ENCODE results near the gene QSOX1. TPM values are rescaled to one million over a fixed set of nuclear protein-coding genes. Genes with fewer than 3 reads are reported as not detected.

QSOX1 gene
- total RNA-seq, 2 experiments from 2014 or later = 18.3 to 31.6 TPM

GRCh38 chr1:180230416-180230790 lies 75.7 kb downstream of the QSOX1 start:
- no peak for DNase-seq
- peaks cover 24% of the 10 kb centered on the region for H3K4me1 Mint-ChIP-seq
- POLR2A ChIA-PET = no interaction called here
- H3K27ac Mint-ChIP-seq = no peak overlapping the region
- ATAC-seq = peak; percentile 19
- peaks cover 58% of the 10 kb centered on the region for H3K27me3 Mint-ChIP-seq
- no peaks in the 10 kb centered on the region for H3K36me3 Mint-ChIP-seq (ENCODE audit: low read depth)
- H3K4me3 Mint-ChIP-seq = peak overlapping the region; percentile 62
- H3K9me3 Mint-ChIP-seq (ENCODE audit: low read depth) = no peaks in the 10 kb centered on the region
- CTCF ChIA-PET = no interaction called here
- intact Hi-C loops (cut with DNase I, micrococcal nuclease) = no loop called here

- POLR2A ChIA-PET = no interaction called here
- CTCF ChIA-PET = interaction anchor here (0.6 to 1.1 kb wide), 2 partner anchors 22 to 1843 kb away, joined by 3 read pairs; no protein-coding TSS in a partner anchor
Measured at GRCh38 chr1:180230791-180231505, 76.3 kb downstream of the QSOX1 start.

GRCh38 chr1:180231506-180231921 lies 76.8 kb downstream of the QSOX1 start:
- Mint-ChIP-seq H3K27ac (no peak overlapping the region), H3K36me3 (ENCODE audit: low read depth) (no peaks in the 10 kb centered on the region), H3K27me3 (peaks cover 62% of the 10 kb centered on the region), H3K4me3 (peak overlapping the region; percentile 62), H3K4me1 (peaks cover 30% of the 10 kb centered on the region), H3K9me3 (ENCODE audit: low read depth) (no peaks in the 10 kb centered on the region)
- DNase-seq (peak; percentile 51), ATAC-seq (peak; percentile 33)
- ChIA-PET POLR2A (no interaction called here), CTCF (interaction anchor here (0.6 to 1.1 kb wide), 4 partner anchors 12 to 1844 kb away, joined by 3 read pairs; no protein-coding TSS in a partner anchor)
- intact Hi-C loops (cut with DNase I, micrococcal nuclease) = no loop called here

More at GRCh38 chr1:180230791-180231505, 76.3 kb downstream of the QSOX1 start:
- Mint-ChIP-seq H3K27me3 (peaks cover 59% of the 10 kb centered on the region), H3K36me3 (ENCODE audit: low read depth) (no peaks in the 10 kb centered on the region), H3K9me3 (ENCODE audit: low read depth) (no peaks in the 10 kb centered on the region), H3K4me1 (peaks cover 26% of the 10 kb centered on the region), H3K27ac (no peak overlapping the region), H3K4me3 (peak overlapping the region; percentile 62)
- DNase-seq = peak; percentile 29
- no peak for ATAC-seq
- intact Hi-C loops (cut with DNase I, micrococcal nuclease) = no loop called here

GRCh38 chr1:180231936-180232335 lies 77.3 kb downstream of the QSOX1 start:
- intact Hi-C loops (cut with DNase I, micrococcal nuclease) = no loop called here
- DNase-seq (peak; percentile 23), ATAC-seq (no peak)
- Mint-ChIP-seq H3K27me3 (peaks cover 64% of the 10 kb centered on the region), H3K27ac (no peak overlapping the region), H3K4me3 (peak overlapping the region; percentile 62), H3K36me3 (ENCODE audit: low read depth) (no peaks in the 10 kb centered on the region), H3K9me3 (ENCODE audit: low read depth) (no peaks in the 10 kb centered on the region), H3K4me1 (peaks cover 31% of the 10 kb centered on the region)
- ChIA-PET POLR2A (no interaction called here), CTCF (interaction anchor here (0.6 to 1.1 kb wide), 3 partner anchors 12 to 54 kb away, joined by 3 read pairs; no protein-coding TSS in a partner anchor)

- Mint-ChIP-seq H3K36me3 (ENCODE audit: low read depth) (no peaks in the 10 kb centered on the region), H3K27ac (no peak overlapping the region), H3K4me3 (peak overlapping the region; percentile 62), H3K9me3 (ENCODE audit: low read depth) (no peaks in the 10 kb centered on the region), H3K4me1 (peaks cover 31% of the 10 kb centered on the region), H3K27me3 (peaks cover 69% of the 10 kb centered on the region)
- ChIA-PET CTCF (interaction anchor here (0.6 kb wide), 1 partner anchor 50 kb away, joined by 3 read pairs; no protein-coding TSS in a partner anchor), POLR2A (no interaction called here)
- intact Hi-C loops (cut with DNase I, micrococcal nuclease) = no loop called here
- DNase-seq (no peak), ATAC-seq (no peak)
Measured at GRCh38 chr1:180232521-180233043, 77.9 kb downstream of the QSOX1 start.

- POLR2A ChIA-PET = no interaction called here
- intact Hi-C loops (cut with DNase I, micrococcal nuclease) = no loop called here
- DNase-seq (peak; percentile 13), ATAC-seq (no peak)
- Mint-ChIP-seq H3K27ac (no peak overlapping the region), H3K4me3 (no peak overlapping the region), H3K27me3 (peaks cover 69% of the 10 kb centered on the region), H3K9me3 (ENCODE audit: low read depth) (no peaks in the 10 kb centered on the region), H3K36me3 (ENCODE audit: low read depth) (no peaks in the 10 kb centered on the region), H3K4me1 (peaks cover 33% of the 10 kb centered on the region)
- CTCF ChIA-PET = interaction anchor here (0.6 to 1.7 kb wide), 2 partner anchors 50 to 180 kb away, joined by 3 read pairs; no protein-coding TSS in a partner anchor
Measured at GRCh38 chr1:180233191-180234011, 78.7 kb downstream of the QSOX1 start.

GRCh38 chr1:180234369-180235076 lies 79.9 kb downstream of the QSOX1 start:
- Mint-ChIP-seq H3K4me3 (no peak overlapping the region), H3K27ac (no peak overlapping the region), H3K36me3 (ENCODE audit: low read depth) (no peaks in the 10 kb centered on the region), H3K27me3 (peaks cover 72% of the 10 kb centered on the region), H3K9me3 (ENCODE audit: low read depth) (no peaks in the 10 kb centered on the region), H3K4me1 (peaks cover 29% of the 10 kb centered on the region)
- intact Hi-C loops (cut with DNase I, micrococcal nuclease) = no loop called here
- POLR2A ChIA-PET = no interaction called here
- ATAC-seq (no peak), DNase-seq (peak; percentile 16)
- CTCF ChIA-PET = interaction anchor here (1.7 kb wide), 1 partner anchor 178 kb away, joined by 3 read pairs; no protein-coding TSS in a partner anchor

- CTCF ChIA-PET = interaction anchor here (1.7 kb wide), 1 partner anchor 178 kb away, joined by 3 read pairs; no protein-coding TSS in a partner anchor
Measured at GRCh38 chr1:180235077-180235501, 80.4 kb downstream of the QSOX1 start.

GRCh38 chr1:180235502-180236239 lies 81.0 kb downstream of the QSOX1 start:
- Mint-ChIP-seq H3K27me3 (peaks cover 82% of the 10 kb centered on the region), H3K4me3 (no peak overlapping the region), H3K36me3 (ENCODE audit: low read depth) (no peaks in the 10 kb centered on the region), H3K9me3 (ENCODE audit: low read depth) (no peaks in the 10 kb centered on the region), H3K27ac (no peak overlapping the region), H3K4me1 (peaks cover 29% of the 10 kb centered on the region)
- ATAC-seq (no peak), DNase-seq (peak; percentile 15)
- ChIA-PET CTCF (interaction anchor here (0.7 to 1.3 kb wide), 2 partner anchors 24 to 56 kb away, joined by 3 read pairs; no protein-coding TSS in a partner anchor), POLR2A (no interaction called here)
- intact Hi-C loops (cut with DNase I, micrococcal nuclease) = no loop called here

More at GRCh38 chr1:180235077-180235501, 80.4 kb downstream of the QSOX1 start:
- ATAC-seq = no peak
- POLR2A ChIA-PET = no interaction called here
- Mint-ChIP-seq H3K36me3 (ENCODE audit: low read depth) (no peaks in the 10 kb centered on the region), H3K9me3 (ENCODE audit: low read depth) (no peaks in the 10 kb centered on the region), H3K4me1 (peaks cover 29% of the 10 kb centered on the region), H3K4me3 (no peak overlapping the region), H3K27ac (no peak overlapping the region), H3K27me3 (peaks cover 77% of the 10 kb centered on the region)
- intact Hi-C loops (cut with DNase I, micrococcal nuclease) = no loop called here
- DNase-seq = peak; percentile 14

- intact Hi-C loops (cut with DNase I, micrococcal nuclease) = no loop called here
- Mint-ChIP-seq H3K4me1 (peaks cover 25% of the 10 kb centered on the region), H3K27ac (no peak overlapping the region), H3K36me3 (ENCODE audit: low read depth) (no peaks in the 10 kb centered on the region), H3K9me3 (ENCODE audit: low read depth) (no peaks in the 10 kb centered on the region), H3K4me3 (no peak overlapping the region), H3K27me3 (peaks cover 84% of the 10 kb centered on the region)
- ATAC-seq (no peak), DNase-seq (no peak)
- POLR2A ChIA-PET = no interaction called here
- CTCF ChIA-PET = interaction anchor here (0.7 to 1.3 kb wide), 2 partner anchors 23 to 57 kb away, joined by 3 read pairs; no protein-coding TSS in a partner anchor
Measured at GRCh38 chr1:180236698-180237509, 82.2 kb downstream of the QSOX1 start.

Data from activated CD4-positive, alpha-beta T cell treated with anti-CD3 and anti-CD28 coated beads for 36 hours (primary cell).